ENCODE results near the gene C16orf90.

Gene C16orf90

DNA sequence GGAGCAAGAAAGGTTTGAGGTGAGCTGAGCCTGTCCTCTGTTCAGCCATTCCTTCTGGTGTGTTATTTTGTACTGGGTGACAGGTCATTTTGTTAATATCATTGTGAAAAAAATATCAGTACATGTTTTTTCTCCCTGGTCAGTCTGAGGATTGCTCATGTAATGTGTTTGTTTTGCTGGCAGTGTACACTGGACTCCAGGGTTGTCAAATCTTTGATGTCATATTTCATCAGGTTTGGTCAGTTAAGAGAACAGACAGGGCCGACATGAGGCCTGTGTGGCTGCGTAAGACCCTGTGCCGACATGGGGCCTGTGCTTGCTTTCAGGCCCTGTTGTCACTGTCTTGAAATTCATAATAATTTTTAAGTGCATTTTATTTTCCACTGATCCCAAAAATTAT, 28.0 kb upstream of the C16orf90 start:
- Histone ChIP-seq H3K27ac (ENCODE audit: low read depth, low read length) (no peak overlapping the region), H3K9ac (ENCODE audit: low read length) (no peak overlapping the region), H3K4me2 (ENCODE audit: low read depth, low read length, poor library complexity, severe bottlenecking) (no peak overlapping the region), H3K79me2 (ENCODE audit: insufficient read depth, low read length) (no peaks in the 10 kb centered on the region), H3F3A (ENCODE audit: insufficient read depth) (no peaks in the 10 kb centered on the region), H3K9me2 (replicated peaks; ENCODE audit: insufficient read depth, low read length) (no peaks in the 10 kb centered on the region), H3K9me3 (ENCODE audit: insufficient read depth, low read length) (no peaks in the 10 kb centered on the region), H3K36me3 (ENCODE audit: low read length) (no peaks in the 10 kb centered on the region), H2AFZ (ENCODE audit: low read depth, low read length, severe bottlenecking) (no peak overlapping the region), H4K20me1 (ENCODE audit: low read depth, low read length) (no peaks in the 10 kb centered on the region), H3K4me3 (ENCODE audit: insufficient read depth, low read length, poor library complexity, severe bottlenecking) (no peak overlapping the region), H3K27me3 (ENCODE audit: low read length) (no peaks in the 10 kb centered on the region)
- no peak for TF ChIP-seq EZH2phosphoT487 (conservative IDR thresholded peaks at IDR 0.05; ENCODE audit: low read length)
- TF ChIP-seq, protein P1, sequence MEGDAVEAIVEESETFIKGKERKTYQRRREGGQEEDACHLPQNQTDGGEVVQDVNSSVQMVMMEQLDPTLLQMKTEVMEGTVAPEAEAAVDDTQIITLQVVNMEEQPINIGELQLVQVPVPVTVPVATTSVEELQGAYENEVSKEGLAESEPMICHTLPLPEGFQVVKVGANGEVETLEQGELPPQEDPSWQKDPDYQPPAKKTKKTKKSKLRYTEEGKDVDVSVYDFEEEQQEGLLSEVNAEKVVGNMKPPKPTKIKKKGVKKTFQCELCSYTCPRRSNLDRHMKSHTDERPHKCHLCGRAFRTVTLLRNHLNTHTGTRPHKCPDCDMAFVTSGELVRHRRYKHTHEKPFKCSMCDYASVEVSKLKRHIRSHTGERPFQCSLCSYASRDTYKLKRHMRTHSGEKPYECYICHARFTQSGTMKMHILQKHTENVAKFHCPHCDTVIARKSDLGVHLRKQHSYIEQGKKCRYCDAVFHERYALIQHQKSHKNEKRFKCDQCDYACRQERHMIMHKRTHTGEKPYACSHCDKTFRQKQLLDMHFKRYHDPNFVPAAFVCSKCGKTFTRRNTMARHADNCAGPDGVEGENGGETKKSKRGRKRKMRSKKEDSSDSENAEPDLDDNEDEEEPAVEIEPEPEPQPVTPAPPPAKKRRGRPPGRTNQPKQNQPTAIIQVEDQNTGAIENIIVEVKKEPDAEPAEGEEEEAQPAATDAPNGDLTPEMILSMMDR (IDR thresholded peaks at IDR 0.05; ENCODE audit: insufficient read depth, low read length, poor library complexity, severe bottlenecking): no peak

DNA sequence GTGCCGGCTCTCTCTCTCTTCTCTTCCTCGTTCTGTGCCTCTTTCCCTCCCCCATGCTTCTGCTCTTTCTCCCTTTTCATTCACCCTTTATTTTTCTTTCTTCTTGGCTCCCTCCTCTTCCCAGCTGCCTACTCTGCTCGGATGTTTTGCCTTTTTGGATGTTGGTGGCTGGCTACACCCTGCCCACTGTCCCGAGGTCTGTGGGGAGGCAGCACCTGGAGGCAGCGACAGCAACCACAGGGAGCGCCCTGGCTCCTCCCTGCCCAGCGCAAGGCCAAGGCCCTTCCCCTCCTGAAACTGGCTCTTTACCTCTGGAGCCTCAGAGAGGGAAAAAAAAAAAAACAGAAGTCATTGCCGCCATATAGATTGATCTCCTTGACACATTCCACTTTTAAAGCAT, 25.6 kb upstream of the C16orf90 start:
- Histone ChIP-seq H3K79me2 (ENCODE audit: insufficient read depth, low read length) (no peaks in the 10 kb centered on the region), H3F3A (ENCODE audit: insufficient read depth) (no peaks in the 10 kb centered on the region), H3K4me2 (ENCODE audit: low read depth, low read length, poor library complexity, severe bottlenecking) (no peak overlapping the region), H3K9me2 (replicated peaks; ENCODE audit: insufficient read depth, low read length) (no peaks in the 10 kb centered on the region), H3K36me3 (ENCODE audit: low read length) (no peaks in the 10 kb centered on the region), H3K27ac (ENCODE audit: low read depth, low read length) (no peak overlapping the region), H2AFZ (ENCODE audit: low read depth, low read length, severe bottlenecking) (no peak overlapping the region), H4K20me1 (ENCODE audit: low read depth, low read length) (no peaks in the 10 kb centered on the region), H3K27me3 (ENCODE audit: low read length) (no peaks in the 10 kb centered on the region), H3K9me3 (ENCODE audit: insufficient read depth, low read length) (no peaks in the 10 kb centered on the region), H3K9ac (ENCODE audit: low read length) (no peak overlapping the region), H3K4me3 (ENCODE audit: insufficient read depth, low read length, poor library complexity, severe bottlenecking) (no peak overlapping the region)
- TF ChIP-seq, protein P1 (IDR thresholded peaks at IDR 0.05; ENCODE audit: insufficient read depth, low read length, poor library complexity, severe bottlenecking): no peak
- no peak for TF ChIP-seq EZH2phosphoT487 (conservative IDR thresholded peaks at IDR 0.05; ENCODE audit: low read length)

DNA sequence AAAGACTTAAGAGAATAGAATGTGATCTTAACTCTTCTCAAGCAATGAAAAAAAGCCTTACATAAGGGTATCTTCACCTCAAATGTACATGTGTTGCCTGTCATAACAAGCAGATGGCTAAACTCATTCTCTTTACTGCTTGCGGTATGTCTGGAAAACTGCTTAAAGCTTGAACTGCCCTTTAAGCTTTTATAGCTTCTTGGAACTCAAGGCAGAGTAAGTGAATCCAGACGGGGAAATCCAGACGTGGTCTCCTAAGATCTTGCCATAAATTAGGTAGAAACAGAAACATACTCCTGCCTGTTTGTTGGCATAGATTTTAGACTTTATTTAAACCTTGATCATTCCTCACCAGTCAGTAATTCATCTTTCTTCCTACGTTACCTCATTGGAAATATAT, 25.1 kb upstream of the C16orf90 start:
- H3K9me2 ChIP-seq (replicated peaks; ENCODE audit: insufficient read depth, low read length): no peaks in the 10 kb centered on the region
- H3K27me3 ChIP-seq (ENCODE audit: low read length): no peaks in the 10 kb centered on the region
- H3K9ac ChIP-seq (ENCODE audit: low read length): no peak overlapping the region
- TF ChIP-seq, protein P1 (IDR thresholded peaks at IDR 0.05; ENCODE audit: insufficient read depth, low read length, poor library complexity, severe bottlenecking): no peak
- TF ChIP-seq EZH2phosphoT487 (conservative IDR thresholded peaks at IDR 0.05; ENCODE audit: low read length): no peak
- no peak overlapping the region for H2AFZ ChIP-seq (ENCODE audit: low read depth, low read length, severe bottlenecking)
- no peaks in the 10 kb centered on the region for H3K79me2 ChIP-seq (ENCODE audit: insufficient read depth, low read length)
- no peak overlapping the region for H3K4me3 ChIP-seq (ENCODE audit: insufficient read depth, low read length, poor library complexity, severe bottlenecking)
- no peaks in the 10 kb centered on the region for H4K20me1 ChIP-seq (ENCODE audit: low read depth, low read length)
- no peaks in the 10 kb centered on the region for H3K9me3 ChIP-seq (ENCODE audit: insufficient read depth, low read length)
- no peak overlapping the region for H3K27ac ChIP-seq (ENCODE audit: low read depth, low read length)
- no peaks in the 10 kb centered on the region for H3K36me3 ChIP-seq (ENCODE audit: low read length)
- no peaks in the 10 kb centered on the region for H3F3A ChIP-seq (ENCODE audit: insufficient read depth)
- H3K4me2 ChIP-seq (ENCODE audit: low read depth, low read length, poor library complexity, severe bottlenecking): no peak overlapping the region
